Measurements from ENCODE around the gene CKAP2L. TPM values are rescaled to one million over a fixed set of nuclear protein-coding genes. Genes with fewer than 3 reads are reported as not detected.

CKAP2L gene
- total and polyA plus RNA-seq, 2 experiments from 2014 or later, result 16.2 to 30.2 TPM

- DNase-seq (ENCODE audit: low spot score) (peak; percentile 49), ATAC-seq (peak; percentile 70)
- Mint-ChIP-seq H3K27ac (no peak overlapping the region), H3K9me3 (no peaks in the 10 kb centered on the region), H3K4me3 (no peak overlapping the region), H3K27me3 (ENCODE audit: insufficient read depth, low read depth, poor library complexity) (no peaks in the 10 kb centered on the region), H3K36me3 (ENCODE audit: low read depth) (no peaks in the 10 kb centered on the region), H3K4me1 (peaks cover 8% of the 10 kb centered on the region)
- Histone ChIP-seq H3K4me1 (ENCODE audit: insufficient read depth) (no peaks in the 10 kb centered on the region), H3K36me3 (ENCODE audit: insufficient read depth) (no peaks in the 10 kb centered on the region), H3K4me3 (no peak overlapping the region), H2AFZ (peak overlapping the region; percentile 69; the same call in 1 of the 2 replicates), H3F3A (replicated peaks; ENCODE audit: low read depth) (no peaks in the 10 kb centered on the region), H3K27me3 (ENCODE audit: insufficient read depth) (no peaks in the 10 kb centered on the region), H4K20me1 (replicated peaks; ENCODE audit: insufficient read depth) (no peaks in the 10 kb centered on the region), H3K79me2 (replicated peaks; ENCODE audit: insufficient read depth) (no peaks in the 10 kb centered on the region), H3K9me2 (ENCODE audit: insufficient read depth) (no peaks in the 10 kb centered on the region), H3K4me2 (no peak overlapping the region), H3K27ac (ENCODE audit: low read depth) (no peak overlapping the region)
- TF ChIP-seq EZH2 (IDR thresholded peaks at IDR 0.05; ENCODE audit: low read depth, unreplicated experiment) (no peak), CREB1 (CRISPR knock-in tag; IDR thresholded peaks at IDR 0.05; ENCODE audit: low read depth) (no peak), ZNF331 (CRISPR knock-in tag; IDR thresholded peaks at IDR 0.05; ENCODE audit: low read depth) (no peak), REST (IDR thresholded peaks at IDR 0.05; ENCODE audit: unreplicated experiment) (no peak), NANOG (IDR thresholded peaks at IDR 0.05; ENCODE audit: borderline replicate concordance) (no peak), POLR2AphosphoS5 (IDR thresholded peaks at IDR 0.05; ENCODE audit: low read depth) (no peak), JUNB (IDR thresholded peaks at IDR 0.05; ENCODE audit: unreplicated experiment) (no peak), ZNF114 (CRISPR knock-in tag; IDR thresholded peaks at IDR 0.05) (no peak), CTCF (conservative IDR thresholded peaks at IDR 0.05; ENCODE audit: low read depth in 2 of 2) (no peak), ETS1 (IDR thresholded peaks at IDR 0.05) (no peak), EZH2phosphoT487 (IDR thresholded peaks at IDR 0.05; ENCODE audit: unreplicated experiment) (no peak), ZNF462 (CRISPR knock-in tag; IDR thresholded peaks at IDR 0.05) (no peak), STAT1 (IDR thresholded peaks at IDR 0.05; ENCODE audit: unreplicated experiment) (no peak)
Measured at GRCh38 chr2:112692495-112692911, 71.9 kb downstream of the CKAP2L start.

Measured in GM23338 (cell line).